ENCODE data around the gene MAD1L1.
A peak's percentile ranks its signal among the peaks of the same experiment; 100 is the strongest.

The MAD1L1 gene

GRCh38 chr7:1934756-1935155 is 298.0 kb downstream of the MAD1L1 start:
- no peak overlapping the region for H3K27ac ChIP-seq
- TF ChIP-seq CTCF (conservative IDR thresholded peaks at IDR 0.05; ENCODE audit: low read depth), result no peak
- ChIA-PET CTCF (no interaction called here), POLR2A (ENCODE audit: low non-redundant PET) (no interaction called here)
- no peak for DNase-seq (ENCODE audit: low spot score)

GRCh38 chr7:1934017-1934416 is 298.7 kb downstream of the MAD1L1 start:
- TF ChIP-seq CTCF (conservative IDR thresholded peaks at IDR 0.05; ENCODE audit: low read depth), result no peak
- no peak overlapping the region for H3K27ac ChIP-seq
- DNase-seq (ENCODE audit: low spot score), result no peak
- CTCF ChIA-PET, result interaction anchor here (0.7 kb wide), 1 partner anchor 453 kb away, joined by 4 read pairs; no protein-coding TSS in a partner anchor
- POLR2A ChIA-PET (ENCODE audit: low non-redundant PET), result no interaction called here

- TF ChIP-seq CTCF (conservative IDR thresholded peaks at IDR 0.05; ENCODE audit: low read depth), result no peak
- CTCF ChIA-PET, result interaction anchor here (1.0 kb wide), 1 partner anchor 212 kb away, joined by 3 read pairs; no protein-coding TSS in a partner anchor
- no peak for DNase-seq (ENCODE audit: low spot score)
- no peak overlapping the region for H3K27ac ChIP-seq
- POLR2A ChIA-PET (ENCODE audit: low non-redundant PET), result no interaction called here
These were observed 299.5 kb downstream of the MAD1L1 start for GRCh38 chr7:1933066-1933750.

GRCh38 chr7:1931951-1932270 is 300.8 kb downstream of the MAD1L1 start:
- no peak for TF ChIP-seq CTCF (conservative IDR thresholded peaks at IDR 0.05; ENCODE audit: low read depth)
- DNase-seq (ENCODE audit: low spot score), result no peak
- ChIA-PET CTCF (interaction anchor here (1.0 kb wide), 1 partner anchor 211 kb away, joined by 3 read pairs; no protein-coding TSS in a partner anchor), POLR2A (ENCODE audit: low non-redundant PET) (no interaction called here)
- peak overlapping the region; percentile 26; the same call in 1 of the 2 replicates for H3K27ac ChIP-seq

GRCh38 chr7:1931256-1931950 is 301.3 kb downstream of the MAD1L1 start:
- CTCF ChIA-PET, result no interaction called here
- DNase-seq (ENCODE audit: low spot score), result peak; percentile 48

More at GRCh38 chr7:1931256-1931950, 301.3 kb downstream of the MAD1L1 start:
- H3K27ac ChIP-seq, result peak overlapping the region; percentile 26
- TF ChIP-seq CTCF (conservative IDR thresholded peaks at IDR 0.05; ENCODE audit: low read depth), result no peak
- POLR2A ChIA-PET (ENCODE audit: low non-redundant PET), result no interaction called here

Data from RWPE1 (cell line).